Activated naive CD4-positive, alpha-beta T cell treated with anti-CD3 and anti-CD28 coated beads for 36 hours (primary cell): ENCODE measurements around the gene OR5B17. TPM values are rescaled to one million over a fixed set of nuclear protein-coding genes. Genes with fewer than 3 reads are reported as not detected.
"Not testable (repeated sequence)": the region's sequence is repeated elsewhere in the genome, so short reads cannot be mapped to it uniquely, and the experiment has no call there.

Experiments used
- CTCF ChIA-PET: fragments of 350-600 bp; sonication (Branson Sonifier 250); formaldehyde crosslinking; loops from one replicate; lab custom pipeline; 2021; ENCODE audit warnings: antibody characterized with exemption; lab: Charles Lee
- DNase-seq: peaks from one replicate; pipeline ENCODE4 v3.0.0-alpha.2; 2020
- H3K27ac Mint-ChIP-seq: one replicate; pipeline ENCODE4 v1.8.0; 2021; ENCODE audit warnings: mild to moderate bottlenecking, mixed read lengths
- H3K27me3 Mint-ChIP-seq: one replicate; pipeline ENCODE4 v1.8.0; 2021; ENCODE audit warnings: low read depth, mixed read lengths
- H3K36me3 Mint-ChIP-seq: one replicate; pipeline ENCODE4 v1.8.0; 2021; ENCODE audit warnings: low read depth, mixed read lengths
- H3K4me1 Mint-ChIP-seq: one replicate; pipeline ENCODE4 v1.8.0; 2021; ENCODE audit warnings: low read depth, mixed read lengths
- H3K4me3 Mint-ChIP-seq: one replicate; pipeline ENCODE4 v1.8.0; 2021; ENCODE audit warnings: mild to moderate bottlenecking, moderate library complexity, mixed read lengths
- H3K9me3 Mint-ChIP-seq: one replicate; pipeline ENCODE4 v1.8.0; 2021; ENCODE audit warnings: mixed read lengths
- intact Hi-C: fragments of 100-400 bp; cut with micrococcal nuclease; formaldehyde crosslinking; loops from one replicate; pipeline ENCODE4 v1.15.1; 2023
- total RNA-seq, 2 experiments: library from RNA; stranded (reverse); gene quantifications; one replicate each; pipeline ENCODE4 v1.2.3, GENCODE V29; 2021

The OR5B17 gene
- total RNA-seq, result not detected

DNA sequence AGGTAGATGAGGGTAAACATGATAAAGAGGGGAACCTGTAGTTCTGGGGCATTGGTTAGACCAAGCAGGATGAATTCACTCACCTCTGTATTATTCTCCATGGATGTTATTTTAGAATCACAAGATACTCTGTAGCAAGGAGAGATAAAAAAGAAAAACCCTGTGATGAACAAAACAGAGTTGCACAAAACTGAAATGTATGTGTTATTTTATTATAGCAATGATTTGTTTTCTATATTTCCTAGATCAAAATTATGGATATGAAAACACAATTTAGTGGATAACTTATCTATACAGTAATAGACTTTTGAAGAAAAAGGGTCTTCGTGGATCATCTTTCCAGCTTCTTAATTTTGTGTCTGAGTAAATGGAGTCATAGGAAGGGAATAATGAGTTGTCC, at the start of gene OR5B17:
Gene OR5B17, minus strand, starts transcription at position 101 of the 400 bp plus-strand sequence. Its CDS starts 0 bp downstream, at position 101.
- Mint-ChIP-seq H3K36me3 (no peaks in the 10 kb centered on the region), H3K4me3 (no peak within 1 kb of the TSS), H3K27ac (no peak within 1 kb of the TSS), H3K9me3 (no peaks in the 10 kb centered on the region), H3K4me1 (no peaks in the 10 kb centered on the region), H3K27me3 (peaks cover 7% of the 10 kb centered on the region)
- intact Hi-C loops, result no loop called here
- DNase-seq, result no peak
- CTCF ChIA-PET, result no interaction called here

- DNase-seq, result no peak
- Mint-ChIP-seq H3K4me3 (no peak within 1 kb of the TSS), H3K9me3 (peaks cover 28% of the 10 kb centered on the region), H3K27ac (no peak within 1 kb of the TSS), H3K4me1 (no peaks in the 10 kb centered on the region), H3K27me3 (peaks cover 11% of the 10 kb centered on the region), H3K36me3 (peaks cover 3% of the 10 kb centered on the region)
- intact Hi-C loops, result no loop called here
- CTCF ChIA-PET, result no interaction called here
These were observed 47.9 kb upstream of the OR5B17 start, which contains the start of gene OR5B3 for GRCh38 chr11:58406774-58407173. Gene OR5B3, minus strand, starts transcription at chr11:58406874. Its CDS starts 3,465 bp downstream, at chr11:58403409.

GRCh38 chr11:58399622-58400021, 40.8 kb upstream of the OR5B17 start:
- H3K4me3 Mint-ChIP-seq, H3K9me3 Mint-ChIP-seq, DNase-seq, H3K27me3 Mint-ChIP-seq, CTCF ChIA-PET, H3K4me1 Mint-ChIP-seq, H3K27ac Mint-ChIP-seq, H3K36me3 Mint-ChIP-seq: not testable (repeated sequence)
- intact Hi-C loops, result loop anchor here (10.0 kb wide), 1 partner anchor 125 kb away; no protein-coding TSS in a partner anchor

GRCh38 chr11:58395581-58395980, 36.7 kb upstream of the OR5B17 start:
- H3K4me1 Mint-ChIP-seq, result peaks cover 9% of the 10 kb centered on the region
- CTCF ChIA-PET, result no interaction called here
- H3K4me3 Mint-ChIP-seq, result no peak overlapping the region
- H3K36me3 Mint-ChIP-seq, result no peaks in the 10 kb centered on the region
- peaks cover 6% of the 10 kb centered on the region for H3K9me3 Mint-ChIP-seq
- intact Hi-C loops, result loop anchor here (10.0 kb wide), 1 partner anchor 129 kb away; no protein-coding TSS in a partner anchor
- H3K27ac Mint-ChIP-seq, result peak overlapping the region; percentile 33
- no peak for DNase-seq
- H3K27me3 Mint-ChIP-seq, result no peaks in the 10 kb centered on the region

- Mint-ChIP-seq H3K4me1 (peaks cover 9% of the 10 kb centered on the region), H3K9me3 (peaks cover 6% of the 10 kb centered on the region), H3K4me3 (no peak overlapping the region), H3K27me3 (peaks cover 2% of the 10 kb centered on the region), H3K36me3 (no peaks in the 10 kb centered on the region), H3K27ac (no peak overlapping the region)
- DNase-seq, result no peak
- CTCF ChIA-PET, result no interaction called here
- intact Hi-C loops, result loop anchor here (10.0 kb wide), 1 partner anchor 131 kb away; no protein-coding TSS in a partner anchor
These were observed 35.3 kb upstream of the OR5B17 start for GRCh38 chr11:58394195-58394594.

GRCh38 chr11:58392746-58393145, 33.9 kb upstream of the OR5B17 start:
- DNase-seq, result no peak
- CTCF ChIA-PET, result no interaction called here
- Mint-ChIP-seq H3K27me3 (peaks cover 2% of the 10 kb centered on the region), H3K4me3 (no peak overlapping the region), H3K9me3 (peaks cover 6% of the 10 kb centered on the region), H3K4me1 (peaks cover 9% of the 10 kb centered on the region), H3K27ac (no peak overlapping the region), H3K36me3 (no peaks in the 10 kb centered on the region)
- intact Hi-C loops, result loop anchor here (10.0 kb wide), 1 partner anchor 132 kb away; no protein-coding TSS in a partner anchor

GRCh38 chr11:58391879-58392278, 33.0 kb upstream of the OR5B17 start:
- H3K27ac Mint-ChIP-seq, result no peak overlapping the region
- H3K4me1 Mint-ChIP-seq, result peaks cover 9% of the 10 kb centered on the region
- DNase-seq, result no peak

DNA sequence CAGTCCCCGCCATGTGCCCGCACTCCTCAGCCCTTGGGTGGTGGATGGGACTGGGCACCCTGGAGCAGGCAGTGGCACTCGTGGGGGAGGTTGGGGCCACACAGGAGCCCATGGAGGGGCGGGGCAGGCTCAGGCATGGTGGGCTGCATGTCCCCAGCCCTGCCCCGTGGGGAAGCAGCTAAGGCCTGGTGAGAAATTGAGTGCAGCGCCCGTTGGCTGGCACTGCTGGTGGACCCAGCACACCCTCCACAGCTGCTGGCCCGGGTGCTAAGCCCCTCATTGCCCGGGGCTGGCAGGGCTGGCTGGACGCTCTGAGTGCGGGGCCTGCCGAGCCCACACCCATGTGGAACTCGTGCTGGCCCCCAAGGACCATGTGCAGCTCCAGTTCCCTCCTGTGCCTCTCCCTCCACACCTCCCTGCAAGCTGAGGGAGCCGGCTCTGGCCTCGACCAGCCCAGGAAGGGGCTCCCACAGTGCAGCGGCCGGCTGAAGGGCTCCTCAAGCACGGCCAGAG, 31.7 kb upstream of the OR5B17 start:
- Mint-ChIP-seq H3K36me3 (no peaks in the 10 kb centered on the region), H3K27ac (no peak overlapping the region), H3K9me3 (peaks cover 6% of the 10 kb centered on the region), H3K27me3 (peaks cover 2% of the 10 kb centered on the region), H3K4me3 (no peak overlapping the region), H3K4me1 (peaks cover 8% of the 10 kb centered on the region)
- no peak for DNase-seq
- CTCF ChIA-PET, result interaction anchor here (0.9 kb wide), 1 partner anchor 263 kb away, joined by 3 read pairs; no protein-coding TSS in a partner anchor
- intact Hi-C loops, result loop anchor here (10.0 kb wide), 1 partner anchor 134 kb away; no protein-coding TSS in a partner anchor

More at GRCh38 chr11:58391879-58392278, 33.0 kb upstream of the OR5B17 start:
- Mint-ChIP-seq H3K9me3 (peaks cover 6% of the 10 kb centered on the region), H3K36me3 (no peaks in the 10 kb centered on the region), H3K27me3 (peaks cover 2% of the 10 kb centered on the region), H3K4me3 (no peak overlapping the region)
- intact Hi-C loops, result loop anchor here (10.0 kb wide), 1 partner anchor 133 kb away; no protein-coding TSS in a partner anchor
- CTCF ChIA-PET, result no interaction called here

DNA sequence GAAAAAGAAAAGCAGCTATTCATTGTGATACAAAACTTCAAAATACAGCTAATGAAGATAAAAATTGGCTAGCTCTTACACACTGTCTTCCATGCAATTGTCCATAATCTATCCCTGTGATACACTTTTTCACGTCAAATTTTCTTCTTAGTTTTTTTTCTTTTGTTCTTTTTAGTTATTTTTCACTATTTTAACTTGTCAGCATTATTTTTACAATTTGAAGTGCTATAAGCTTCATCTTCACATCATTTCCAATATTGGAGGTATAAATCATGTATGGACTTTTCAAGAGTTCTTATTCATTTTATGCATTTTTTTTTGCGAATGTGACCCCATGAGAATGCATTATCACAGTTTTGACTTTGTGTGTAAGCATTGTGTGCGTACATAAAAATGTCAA, 4.1 kb downstream of the OR5B17 start:
- H3K36me3 Mint-ChIP-seq, result no peaks in the 10 kb centered on the region
- DNase-seq, result no peak
- intact Hi-C loops, result no loop called here
- H3K27ac Mint-ChIP-seq, result no peak overlapping the region
- H3K4me3 Mint-ChIP-seq, result no peak overlapping the region
- H3K9me3 Mint-ChIP-seq, result no peaks in the 10 kb centered on the region
- CTCF ChIA-PET, result no interaction called here
- peaks cover 6% of the 10 kb centered on the region for H3K27me3 Mint-ChIP-seq
- no peaks in the 10 kb centered on the region for H3K4me1 Mint-ChIP-seq

DNA sequence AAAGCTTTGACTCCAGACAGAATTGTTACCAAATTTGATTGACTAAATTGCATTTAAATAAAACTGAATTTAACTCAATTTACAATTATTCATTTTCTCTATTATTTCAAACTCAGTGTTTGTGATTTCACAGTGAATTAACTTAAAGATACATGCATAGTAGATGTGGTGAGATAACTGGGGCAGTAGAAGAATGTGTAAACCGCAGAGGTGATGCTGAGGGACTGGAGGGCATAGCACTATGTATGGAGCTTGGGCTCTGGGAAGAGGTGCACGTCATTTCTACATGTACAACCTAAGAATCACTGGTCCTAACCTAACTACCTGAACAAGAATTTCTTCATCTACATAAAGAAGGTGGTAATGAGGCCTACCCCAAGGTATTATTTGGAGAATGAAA, 13.7 kb downstream of the OR5B17 start:
- no peak overlapping the region for H3K4me3 Mint-ChIP-seq
- intact Hi-C loops, result no loop called here
- H3K36me3 Mint-ChIP-seq, result no peaks in the 10 kb centered on the region
- H3K27ac Mint-ChIP-seq, result no peak overlapping the region
- CTCF ChIA-PET, result no interaction called here
- no peak for DNase-seq
- H3K27me3 Mint-ChIP-seq, result peaks cover 7% of the 10 kb centered on the region
- peaks cover 1% of the 10 kb centered on the region for H3K9me3 Mint-ChIP-seq
- H3K4me1 Mint-ChIP-seq, result no peaks in the 10 kb centered on the region

- Mint-ChIP-seq H3K4me1 (no peaks in the 10 kb centered on the region), H3K36me3 (no peaks in the 10 kb centered on the region), H3K27me3 (peaks cover 15% of the 10 kb centered on the region), H3K9me3 (peaks cover 9% of the 10 kb centered on the region), H3K27ac (no peak overlapping the region), H3K4me3 (no peak overlapping the region)
- intact Hi-C loops, result no loop called here
- CTCF ChIA-PET, result no interaction called here
- no peak for DNase-seq
These were observed 24.2 kb downstream of the OR5B17 start for GRCh38 chr11:58334708-58335107.

GRCh38 chr11:58330861-58331260, 28.0 kb downstream of the OR5B17 start:
- Mint-ChIP-seq H3K27ac (no peak overlapping the region), H3K4me1 (no peaks in the 10 kb centered on the region), H3K27me3 (peaks cover 34% of the 10 kb centered on the region), H3K4me3 (no peak overlapping the region), H3K9me3 (peaks cover 15% of the 10 kb centered on the region), H3K36me3 (peaks cover 2% of the 10 kb centered on the region)
- intact Hi-C loops, result no loop called here
- no peak for DNase-seq
- CTCF ChIA-PET, result no interaction called here

DNA sequence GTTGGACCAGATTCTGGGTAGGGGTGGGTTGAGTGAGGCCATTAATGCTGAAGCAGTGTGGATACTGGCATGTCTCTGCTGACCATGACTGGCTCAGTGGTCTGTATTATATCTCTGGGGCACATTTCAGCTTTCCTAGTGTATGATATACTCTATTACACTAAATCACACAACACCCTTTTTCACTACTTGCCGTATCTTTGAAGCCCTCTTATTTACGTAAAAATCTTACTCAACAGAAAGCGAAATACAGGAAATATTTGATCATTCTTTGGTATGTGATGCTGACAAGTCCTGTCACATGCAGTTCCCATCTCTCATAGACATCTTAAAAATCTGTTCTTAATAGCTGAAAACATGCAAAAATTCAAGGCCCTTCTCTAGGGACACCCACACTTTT, 40.3 kb downstream of the OR5B17 start:
- peaks cover under 1% of the 10 kb centered on the region for H3K36me3 Mint-ChIP-seq

More for the DNA sequence above, 40.3 kb downstream of the OR5B17 start:
- Mint-ChIP-seq H3K4me3 (no peak overlapping the region), H3K27ac (no peak overlapping the region), H3K27me3 (peaks cover 3% of the 10 kb centered on the region), H3K4me1 (no peaks in the 10 kb centered on the region), H3K9me3 (no peaks in the 10 kb centered on the region)
- no peak for DNase-seq
- intact Hi-C loops, result no loop called here
- CTCF ChIA-PET, result interaction anchor here (0.7 kb wide), 1 partner anchor 692 kb away, joined by 5 read pairs; no protein-coding TSS in a partner anchor
